ENCODE data around the gene UBAP1. TPM values are rescaled to one million over a fixed set of nuclear protein-coding genes. Genes with fewer than 3 reads are reported as not detected.
"Not testable (repeated sequence)": the region's sequence is repeated elsewhere in the genome, so short reads cannot be mapped to it uniquely, and the experiment has no call there.

UBAP1 gene
- total and polyA plus RNA-seq, 5 donors: 31.2 to 51.1 (median 46.3) TPM

DNA sequence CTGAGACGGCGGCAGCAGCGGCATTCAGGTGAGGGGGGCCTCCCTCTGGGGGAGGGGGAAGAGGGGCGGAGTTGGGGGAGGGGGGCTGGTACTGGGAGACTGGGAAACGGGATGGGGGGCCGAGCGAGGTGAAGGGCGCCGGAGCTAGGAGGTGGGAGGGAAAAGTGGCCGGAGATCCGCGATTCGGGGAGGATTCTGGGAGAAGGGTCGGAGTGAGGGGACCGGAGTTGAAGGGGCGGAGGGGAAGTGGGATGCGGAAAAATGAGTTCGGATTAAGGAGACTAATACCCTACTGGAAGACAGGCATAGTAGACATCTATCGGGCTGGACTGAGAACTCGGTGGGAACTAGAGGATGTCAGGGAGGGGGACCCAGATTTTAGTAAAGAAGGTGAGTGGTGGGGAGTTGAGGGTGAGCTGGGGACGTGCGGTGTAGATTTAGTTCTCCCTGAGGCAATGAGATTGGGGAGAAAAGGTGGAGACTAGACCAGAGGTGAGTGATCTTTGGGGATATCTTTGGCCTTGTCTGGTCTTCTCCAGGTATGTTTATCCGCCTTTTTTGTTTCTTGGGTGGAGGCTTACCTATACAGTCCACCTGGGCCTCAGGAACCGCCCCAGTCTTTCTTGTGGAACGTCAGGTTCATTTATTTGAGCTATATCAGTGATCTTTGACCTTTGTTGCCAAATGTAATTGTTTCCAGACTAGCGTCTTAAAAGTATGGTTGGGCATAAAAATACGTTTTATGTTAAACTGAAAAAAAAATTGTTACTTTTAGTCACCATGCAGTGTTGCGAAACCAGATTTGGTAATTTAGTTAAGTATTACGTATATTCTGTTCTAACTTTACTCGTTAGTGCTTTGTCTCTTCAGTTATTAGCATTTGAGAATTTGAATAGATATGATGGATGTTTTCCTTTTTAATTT lies 632 bp downstream of the UBAP1 start:
- Histone ChIP-seq H3K27me3 (ENCODE audit: control insufficient read depth, insufficient read depth) (no peaks in the 10 kb centered on the region), H3K27ac (ENCODE audit: low read length) (peak overlapping the region; percentile 86), H3K9me3 (ENCODE audit: control insufficient read depth, low read length) (no peaks in the 10 kb centered on the region), H3K4me1 (ENCODE audit: control insufficient read depth, insufficient read depth, low read length) (no peaks in the 10 kb centered on the region), H3K4me3 (ENCODE audit: low read length) (peak overlapping the region; percentile 72)
- intact Hi-C loops (cut with DNase I): loop anchor here in 2 of 4 donors (10.0 kb wide), 1 partner anchor 75 kb away; no protein-coding TSS in a partner anchor
- no peak for DNase-seq
- ATAC-seq: peak; percentile 71 to 73
- 4% methylated on average over 30 of the region's 30 CpGs for WGBS

- intact Hi-C loops (cut with DNase I): loop anchor here in 1 of 4 donors (10.0 kb wide), 1 partner anchor 69 kb away; no protein-coding TSS in a partner anchor
- no peaks in the 10 kb centered on the region for H3K27me3 ChIP-seq (ENCODE audit: control insufficient read depth, insufficient read depth)
- H3K4me3 ChIP-seq (ENCODE audit: low read length): no peak overlapping the region
- no peaks in the 10 kb centered on the region for H3K9me3 ChIP-seq (ENCODE audit: control insufficient read depth, low read length)
- no peak overlapping the region for H3K27ac ChIP-seq (ENCODE audit: low read length)
- peak; percentile 95 to 97 for ATAC-seq
- WGBS: 55% methylated on average over 3 of the region's 3 CpGs
- H3K4me1 ChIP-seq (ENCODE audit: control insufficient read depth, insufficient read depth, low read length): peaks cover 5% of the 10 kb centered on the region
- peak in 2 of 3 donors; percentile 39 to 79 for DNase-seq
These were observed 7.1 kb downstream of the UBAP1 start for GRCh38 chr9:34185778-34186551.

DNA sequence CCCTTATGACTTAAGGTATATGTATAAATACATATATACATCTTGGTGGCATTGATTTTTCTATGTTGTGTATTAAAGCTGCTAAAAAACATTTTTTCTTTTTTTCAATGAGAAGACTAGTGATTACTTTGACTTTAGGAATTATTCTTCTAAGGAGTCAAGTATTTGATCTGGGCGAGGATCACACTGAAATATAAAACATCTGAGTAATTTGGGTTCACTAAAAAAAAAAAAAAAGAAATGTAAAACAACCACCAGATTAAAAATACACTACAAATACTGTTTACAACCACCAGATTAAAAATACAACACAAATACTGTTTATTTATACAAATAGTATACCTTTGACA lies 9.0 kb downstream of the UBAP1 start:
- Histone ChIP-seq H3K4me1 (ENCODE audit: control insufficient read depth, insufficient read depth, low read length) (peaks cover 9% of the 10 kb centered on the region), H3K9me3 (ENCODE audit: control insufficient read depth, low read length) (no peaks in the 10 kb centered on the region), H3K27me3 (ENCODE audit: control insufficient read depth, insufficient read depth) (no peaks in the 10 kb centered on the region), H3K27ac (ENCODE audit: low read length) (no peak overlapping the region), H3K4me3 (ENCODE audit: low read length) (no peak overlapping the region)
- whole genome bisulfite sequencing: 85% methylated on average over 1 of the region's 1 CpG
- ATAC-seq (no peak), DNase-seq (no peak)
- intact Hi-C loops (cut with DNase I): loop anchor here in 1 of 4 donors (10.0 kb wide), 1 partner anchor 67 kb away; no protein-coding TSS in a partner anchor

GRCh38 chr9:34190996-34191892 lies 12.4 kb downstream of the UBAP1 start:
- H3K27ac ChIP-seq (ENCODE audit: low read length): no peak overlapping the region
- H3K4me1 ChIP-seq (ENCODE audit: control insufficient read depth, insufficient read depth, low read length): peaks cover 10% of the 10 kb centered on the region
- 46% methylated on average over 5 of the region's 5 CpGs for WGBS
- H3K4me3 ChIP-seq (ENCODE audit: low read length): no peak overlapping the region
- no peaks in the 10 kb centered on the region for H3K9me3 ChIP-seq (ENCODE audit: control insufficient read depth, low read length)
- DNase-seq (no peak), ATAC-seq (no peak)
- intact Hi-C loops (cut with DNase I): no loop called here
- no peaks in the 10 kb centered on the region for H3K27me3 ChIP-seq (ENCODE audit: control insufficient read depth, insufficient read depth)

DNA sequence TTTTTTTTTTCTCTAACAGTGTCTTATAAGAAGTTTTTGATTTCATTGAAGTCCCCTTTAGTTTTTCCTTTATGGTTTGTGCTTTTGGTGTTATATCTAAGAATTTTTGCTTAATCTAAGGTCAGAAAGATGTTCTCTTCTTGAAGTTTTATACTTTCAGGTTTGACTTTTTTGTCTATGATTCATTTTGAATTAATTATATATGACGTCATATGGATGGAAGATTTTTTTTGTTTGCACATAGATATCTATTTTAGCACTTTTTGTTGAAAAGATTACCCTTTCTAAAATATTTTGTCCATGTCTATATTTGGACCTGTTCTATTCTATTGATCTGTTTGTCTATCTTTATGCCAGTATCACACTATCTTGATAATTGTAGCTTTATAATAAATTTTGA lies 16.3 kb downstream of the UBAP1 start:
- WGBS: 72% methylated on average over 1 of the region's 1 CpG
- Histone ChIP-seq H3K27ac (ENCODE audit: low read length) (no peak overlapping the region), H3K4me1 (ENCODE audit: control insufficient read depth, insufficient read depth, low read length) (peaks cover 17% of the 10 kb centered on the region), H3K9me3 (ENCODE audit: control insufficient read depth, low read length) (no peaks in the 10 kb centered on the region), H3K27me3 (ENCODE audit: control insufficient read depth, insufficient read depth) (no peaks in the 10 kb centered on the region), H3K4me3 (ENCODE audit: low read length) (no peak overlapping the region)
- intact Hi-C loops (cut with DNase I): no loop called here
- DNase-seq (no peak), ATAC-seq (no peak)

GRCh38 chr9:34197286-34197685 lies 18.4 kb downstream of the UBAP1 start:
- DNase-seq; H3K27ac ChIP-seq (ENCODE audit: low read length); intact Hi-C loops (cut with DNase I); H3K9me3 ChIP-seq (ENCODE audit: control insufficient read depth, low read length); H3K4me3 ChIP-seq (ENCODE audit: low read length); ATAC-seq; H3K27me3 ChIP-seq (ENCODE audit: control insufficient read depth, insufficient read depth): not testable (repeated sequence)
- H3K4me1 ChIP-seq (ENCODE audit: control insufficient read depth, insufficient read depth, low read length): peaks cover 14% of the 10 kb centered on the region
- 96% methylated on average over 4 of the region's 4 CpGs for WGBS

DNA sequence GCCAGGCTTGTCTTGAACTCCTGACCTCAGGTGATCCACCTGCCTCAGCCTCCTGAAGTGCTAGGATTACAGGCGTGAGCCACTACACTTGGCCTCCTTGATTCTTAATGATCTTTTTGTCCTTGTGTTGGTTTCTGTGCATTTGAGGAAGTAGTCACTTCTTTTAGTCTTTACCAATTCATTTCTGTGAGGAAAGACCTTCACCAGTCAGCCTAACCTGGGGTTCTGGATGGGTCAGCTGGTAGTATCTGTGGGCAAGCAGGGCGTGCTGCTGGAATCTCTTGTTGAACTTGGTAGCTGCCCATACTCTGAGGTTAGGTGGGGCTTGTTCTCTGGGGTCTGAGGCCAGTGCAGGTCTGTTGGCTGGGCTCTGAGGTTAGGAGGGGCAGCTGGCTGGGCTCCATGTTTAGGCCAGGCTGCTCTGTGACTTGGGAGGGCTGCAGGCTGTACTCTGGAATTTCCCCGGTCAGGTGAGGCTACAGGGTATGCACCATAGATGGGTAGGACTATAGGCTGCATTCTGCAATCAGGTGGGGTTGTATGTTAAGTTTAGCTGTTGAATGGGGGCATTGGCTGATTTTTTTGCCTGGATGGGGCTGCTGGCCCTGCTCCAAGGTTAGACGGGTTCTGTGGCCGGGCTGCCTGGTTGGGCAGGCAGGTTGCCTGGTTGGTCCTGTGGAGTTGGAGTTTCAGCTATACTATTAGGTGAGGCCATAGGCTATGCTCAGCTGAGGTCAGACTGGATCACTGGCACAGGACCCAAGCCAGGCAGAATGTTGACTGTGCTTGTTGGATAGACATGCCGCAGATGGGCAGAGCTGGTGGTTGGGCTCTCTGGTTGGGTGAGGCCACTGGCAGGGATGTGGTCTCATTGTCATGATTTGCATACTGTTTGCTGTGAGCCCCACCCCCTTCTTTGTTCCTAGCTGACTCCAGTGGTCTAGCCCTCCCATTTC lies 19.2 kb downstream of the UBAP1 start:
- ATAC-seq (peak in 1 of 2 donors; percentile 31), DNase-seq (peak in 1 of 3 donors; percentile 37)
- intact Hi-C loops (cut with DNase I): no loop called here
- Histone ChIP-seq H3K4me1 (ENCODE audit: control insufficient read depth, insufficient read depth, low read length) (peaks cover 14% of the 10 kb centered on the region), H3K27me3 (ENCODE audit: control insufficient read depth, insufficient read depth) (no peaks in the 10 kb centered on the region), H3K9me3 (ENCODE audit: control insufficient read depth, low read length) (no peaks in the 10 kb centered on the region), H3K4me3 (ENCODE audit: low read length) (no peak overlapping the region), H3K27ac (ENCODE audit: low read length) (no peak overlapping the region)
- WGBS: 85% methylated on average over 6 of the region's 6 CpGs

- no peak overlapping the region for H3K27ac ChIP-seq (ENCODE audit: low read length)
- peaks cover 13% of the 10 kb centered on the region for H3K4me1 ChIP-seq (ENCODE audit: control insufficient read depth, insufficient read depth, low read length)
These were observed 21.2 kb downstream of the UBAP1 start for GRCh38 chr9:34200092-34200491.

GRCh38 chr9:34203275-34203991 lies 24.6 kb downstream of the UBAP1 start:
- intact Hi-C loops (cut with DNase I): loop anchor here in 1 of 4 donors (10.0 kb wide), 1 partner anchor 51 kb away; no protein-coding TSS in a partner anchor
- no peak for ATAC-seq
- Histone ChIP-seq H3K27me3 (ENCODE audit: control insufficient read depth, insufficient read depth) (no peaks in the 10 kb centered on the region), H3K4me3 (ENCODE audit: low read length) (no peak overlapping the region), H3K9me3 (ENCODE audit: control insufficient read depth, low read length) (no peaks in the 10 kb centered on the region), H3K27ac (ENCODE audit: low read length) (no peak overlapping the region), H3K4me1 (ENCODE audit: control insufficient read depth, insufficient read depth, low read length) (peaks cover 7% of the 10 kb centered on the region)
- 38% methylated on average over 4 of the region's 4 CpGs for WGBS
- DNase-seq: no peak

More at GRCh38 chr9:34200092-34200491, 21.2 kb downstream of the UBAP1 start:
- intact Hi-C loops (cut with DNase I): loop anchor here in 1 of 4 donors (10.0 kb wide), 1 partner anchor 55 kb away; no protein-coding TSS in a partner anchor
- no peak for ATAC-seq
- Histone ChIP-seq H3K27me3 (ENCODE audit: control insufficient read depth, insufficient read depth) (no peaks in the 10 kb centered on the region), H3K9me3 (ENCODE audit: control insufficient read depth, low read length) (no peaks in the 10 kb centered on the region), H3K4me3 (ENCODE audit: low read length) (no peak overlapping the region)
- DNase-seq: no peak
- WGBS: 78% methylated on average over 2 of the region's 2 CpGs
